Right cardiac atrium (tissue), 5 donors: ENCODE results near the gene CLEC9A. TPM values are rescaled to one million over a fixed set of nuclear protein-coding genes. Genes with fewer than 3 reads are reported as not detected.

ENCODE experiments used
- ATAC-seq, 2 donors: fragments of 200-7000 bp; cut with Tn5 transposase; one replicate each; pipeline versions ENCODE4 v1.8.0 to v1.9.1; 2020; ENCODE audit warnings: moderate library complexity in 2 of 2, mild to moderate bottlenecking in 1 of 2
- DNase-seq, 3 donors: peaks; one replicate each; pipeline ENCODE4 v3.0.0-alpha.2; 2020
- H3K27ac ChIP-seq: one replicate; pipeline ENCODE4 v1.5.1; 2013; ENCODE audit warnings: mild to moderate bottlenecking, low read length, control low read depth, moderate library complexity
- H3K27me3 ChIP-seq: one replicate; pipeline ENCODE4 v1.6.1; 2013; ENCODE audit not compliant: control insufficient read depth, insufficient read depth
- H3K4me1 ChIP-seq: one replicate; pipeline ENCODE4 v1.6.1; 2013; ENCODE audit warnings: low read length; ENCODE audit not compliant: control insufficient read depth, insufficient read depth
- H3K4me3 ChIP-seq: one replicate; pipeline ENCODE4 v1.5.1; 2013; ENCODE audit warnings: low read length, control low read depth
- H3K9me3 ChIP-seq: one replicate; pipeline ENCODE4 v1.6.1; 2013; ENCODE audit warnings: low read length; ENCODE audit not compliant: control insufficient read depth
- WGBS: extraction: QIAGEN DNeasy Blood & Tissue Kit; methylation state at CpG from one replicate; pipeline ENCODE4 v1.1.7; 2013; 5-methylcytosine and 5-hydroxymethylcytosine counted together
- intact Hi-C, 4 donors: fragments of 100-400 bp; cut with DNase I; formaldehyde crosslinking; loops; one replicate each; pipeline versions ENCODE4 v1.11.0 to v1.14.0; 2022 to 2023
- polyA plus RNA-seq: library from polyadenylated mRNA; stranded (reverse); fragments of 200-250 nt; gene quantifications from one replicate; pipeline ENCODE4 v1.2.3, GENCODE V29; 2013
- total RNA-seq, 4 donors: library from RNA; stranded (reverse); fragmentation: NEBNext Ultra II Directional; extraction: Animal tissue kit (Norgen Biotek cat#: 25700); gene quantifications; one replicate each; pipeline ENCODE4 v1.2.1, GENCODE V29; 2021
- donor health status: healthy with polysubstance abuse.
- donor health status: DM: no; HTN: yes; CAD: no.
- donor health status: DM: no; HTN: no; CAD: no.
- donor health status: DM: no; HTN: yes; CAD: no; lungs with severe emphysema.
- donor health status: DM: yes; HTN: yes; CAD: no.

CLEC9A gene
- total and polyA plus RNA-seq, 5 donors, result 0.26 TPM; not detected in 4

- H3K27ac ChIP-seq, result peak overlapping the region; percentile 79
- no peaks in the 10 kb centered on the region for H3K27me3 ChIP-seq
- no peak overlapping the region for H3K4me3 ChIP-seq
- intact Hi-C loops, result no loop called here
- no peak for ATAC-seq
- DNase-seq, result no peak
- H3K9me3 ChIP-seq, result no peaks in the 10 kb centered on the region
- WGBS, result 67% methylated on average over 4 of the region's 4 CpGs
- no peaks in the 10 kb centered on the region for H3K4me1 ChIP-seq
These were observed 36.8 kb downstream of the CLEC9A start for GRCh38 chr12:10067264-10067663.

DNA sequence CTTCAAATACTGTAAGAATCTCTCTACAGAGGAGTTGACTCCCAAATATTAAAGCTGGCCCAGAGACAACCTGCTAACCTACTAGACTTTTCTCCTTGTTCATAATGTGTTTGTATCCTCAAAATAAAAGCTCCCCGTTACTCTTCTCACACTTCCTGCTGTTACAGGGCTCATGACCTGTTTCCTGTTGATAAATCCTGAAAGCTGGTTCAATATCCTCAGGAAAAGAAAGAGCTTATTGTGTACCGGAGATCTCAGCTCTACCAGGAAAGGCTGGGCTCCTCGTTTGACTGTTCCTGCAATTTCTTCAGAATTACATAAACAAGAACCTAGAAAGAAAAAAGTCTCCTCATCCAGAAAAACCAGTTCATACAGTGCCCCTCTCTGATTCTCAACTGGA lies 37.5 kb downstream of the CLEC9A start:
- H3K4me1 ChIP-seq, result no peaks in the 10 kb centered on the region
- no peak overlapping the region for H3K27ac ChIP-seq
- H3K4me3 ChIP-seq, result no peak overlapping the region
- ATAC-seq (peak; percentile 90 to 98), DNase-seq (no peak)
- no peaks in the 10 kb centered on the region for H3K27me3 ChIP-seq
- WGBS, result 19% methylated on average over 3 of the region's 3 CpGs
- intact Hi-C loops, result no loop called here
- H3K9me3 ChIP-seq, result no peaks in the 10 kb centered on the region

- ATAC-seq, result peak; percentile 44 to 58
- DNase-seq, result no peak
- H3K4me3 ChIP-seq, result no peak overlapping the region
- no peaks in the 10 kb centered on the region for H3K27me3 ChIP-seq
- H3K4me1 ChIP-seq, result no peaks in the 10 kb centered on the region
- WGBS, result 67% methylated on average over 1 of the region's 1 CpG
- no peaks in the 10 kb centered on the region for H3K9me3 ChIP-seq
- intact Hi-C loops, result no loop called here
- peak overlapping the region; percentile 47 for H3K27ac ChIP-seq
These were observed 38.2 kb downstream of the CLEC9A start for GRCh38 chr12:10068644-10069043.

- Histone ChIP-seq H3K27me3 (no peaks in the 10 kb centered on the region), H3K9me3 (no peaks in the 10 kb centered on the region), H3K4me1 (no peaks in the 10 kb centered on the region), H3K27ac (peak overlapping the region; percentile 55), H3K4me3 (no peak overlapping the region)
- intact Hi-C loops, result no loop called here
- no peak for DNase-seq
- 50% methylated on average over 4 of the region's 4 CpGs for WGBS
- ATAC-seq, result peak; percentile 12 to 34
These were observed 38.6 kb downstream of the CLEC9A start for GRCh38 chr12:10069099-10069498.

- H3K4me3 ChIP-seq, result no peak overlapping the region
- WGBS, result 19% methylated on average over 3 of the region's 3 CpGs
- H3K9me3 ChIP-seq, result no peaks in the 10 kb centered on the region
- DNase-seq (no peak), ATAC-seq (no peak)
- H3K27ac ChIP-seq, result no peak overlapping the region
- no peaks in the 10 kb centered on the region for H3K4me1 ChIP-seq
- intact Hi-C loops, result no loop called here
- H3K27me3 ChIP-seq, result no peaks in the 10 kb centered on the region
These were observed 39.5 kb downstream of the CLEC9A start for GRCh38 chr12:10069976-10070375.

DNA sequence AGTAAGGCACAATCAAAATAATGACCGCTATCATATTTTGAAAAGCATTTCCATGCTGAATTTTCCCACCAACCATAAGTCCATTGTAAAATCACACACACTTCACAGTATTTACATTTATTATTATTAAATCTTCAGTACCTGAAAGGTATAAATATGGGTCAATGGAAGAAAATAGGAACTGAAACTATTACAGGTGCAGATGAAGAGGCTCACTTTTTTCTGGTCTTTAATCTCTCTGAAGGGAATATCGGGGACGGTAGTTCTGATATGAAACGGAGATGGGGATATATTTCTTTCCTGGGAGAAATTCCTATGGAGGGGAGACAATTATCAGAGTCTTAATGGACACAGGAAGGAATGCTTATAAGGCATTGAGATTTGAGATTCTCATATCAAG lies 39.9 kb downstream of the CLEC9A start:
- Histone ChIP-seq H3K27ac (no peak overlapping the region), H3K27me3 (no peaks in the 10 kb centered on the region)
- no peak for ATAC-seq

GRCh38 chr12:10072131-10072530 lies 41.6 kb downstream of the CLEC9A start:
- ATAC-seq, result no peak
- Histone ChIP-seq H3K4me1 (no peaks in the 10 kb centered on the region), H3K27ac (no peak overlapping the region), H3K4me3 (no peak overlapping the region), H3K27me3 (no peaks in the 10 kb centered on the region), H3K9me3 (no peaks in the 10 kb centered on the region)
- no peak for DNase-seq
- 94% methylated on average over 2 of the region's 2 CpGs for WGBS
- intact Hi-C loops, result no loop called here

More for the DNA sequence above, 39.9 kb downstream of the CLEC9A start:
- intact Hi-C loops, result no loop called here
- WGBS, result 91% methylated on average over 4 of the region's 4 CpGs
- Histone ChIP-seq H3K4me3 (no peak overlapping the region), H3K4me1 (no peaks in the 10 kb centered on the region), H3K9me3 (no peaks in the 10 kb centered on the region)
- DNase-seq, result no peak

- 95% methylated on average over 5 of the region's 5 CpGs for WGBS
- Histone ChIP-seq H3K9me3 (no peaks in the 10 kb centered on the region), H3K4me1 (no peaks in the 10 kb centered on the region), H3K27me3 (no peaks in the 10 kb centered on the region), H3K4me3 (no peak overlapping the region), H3K27ac (no peak overlapping the region)
- no peak for DNase-seq
- no peak for ATAC-seq
- intact Hi-C loops, result no loop called here
These were observed 42.8 kb downstream of the CLEC9A start for GRCh38 chr12:10073261-10073660.

DNA sequence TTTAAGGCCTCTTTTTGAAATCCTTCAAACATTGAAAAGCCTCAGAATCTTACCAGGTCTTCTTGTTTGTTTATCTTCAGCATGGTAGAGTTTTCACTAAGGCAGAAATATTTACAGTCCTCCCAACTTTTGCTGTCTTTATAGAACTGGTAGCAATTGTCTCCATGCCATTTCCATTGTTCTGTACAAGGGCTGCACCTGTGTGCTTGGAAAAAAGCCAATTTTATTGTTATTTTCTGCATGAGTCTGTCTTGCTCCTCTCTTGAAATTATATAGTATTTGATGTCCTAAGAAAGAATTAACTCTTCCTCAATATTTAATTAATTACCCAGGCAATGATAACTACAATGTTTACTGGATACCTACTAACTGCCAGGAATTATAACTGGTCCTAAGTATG lies 45.0 kb downstream of the CLEC9A start:
- no peaks in the 10 kb centered on the region for H3K4me1 ChIP-seq
- H3K27ac ChIP-seq, result no peak overlapping the region
- no peaks in the 10 kb centered on the region for H3K9me3 ChIP-seq
- H3K27me3 ChIP-seq, result no peaks in the 10 kb centered on the region
- intact Hi-C loops, result no loop called here
- no peak overlapping the region for H3K4me3 ChIP-seq
- no peak for ATAC-seq
- DNase-seq, result no peak

DNA sequence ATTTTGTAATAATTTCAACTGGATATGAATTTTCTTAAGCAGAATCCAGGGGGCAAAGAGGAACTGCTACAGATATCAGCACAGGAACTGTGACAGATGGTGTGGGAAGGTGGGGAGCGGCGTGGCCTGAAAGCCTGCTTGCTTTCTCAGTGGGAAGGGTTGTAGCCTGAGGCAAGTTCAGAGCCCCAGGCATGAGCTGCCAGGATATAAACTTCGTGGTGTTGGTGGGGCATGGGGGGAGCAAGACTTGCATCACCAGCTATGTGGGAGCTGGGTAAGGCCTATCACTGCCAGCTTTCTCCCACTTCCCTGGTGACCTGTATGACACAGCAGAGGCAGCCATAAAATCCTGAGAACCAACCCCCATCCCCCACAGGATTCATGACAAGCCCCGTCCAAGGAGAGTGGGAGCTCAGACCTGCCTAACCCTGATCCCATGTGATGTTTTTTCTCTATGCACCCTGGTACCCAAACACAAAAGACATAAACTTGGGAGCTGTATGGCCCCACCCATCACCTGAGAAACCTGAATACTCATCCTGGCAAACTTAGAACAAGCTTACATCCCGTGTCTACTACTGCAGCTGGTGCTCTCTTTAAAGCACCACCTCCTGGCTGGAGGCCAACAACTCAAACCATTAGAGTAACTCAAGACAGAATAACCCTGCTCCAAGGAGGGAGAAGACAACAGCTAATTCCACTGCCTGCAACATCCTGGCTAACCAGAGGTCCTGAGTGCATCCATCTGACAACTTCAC lies 51.8 kb downstream of the CLEC9A start:
- H3K27ac ChIP-seq, result no peak overlapping the region
- H3K27me3 ChIP-seq, result no peaks in the 10 kb centered on the region
- intact Hi-C loops, result no loop called here
- peaks cover 2% of the 10 kb centered on the region for H3K9me3 ChIP-seq
- WGBS, result 78% methylated on average over 5 of the region's 5 CpGs
- DNase-seq, result peak in 1 of 3 donors; percentile 30
- ATAC-seq, result no peak
- no peaks in the 10 kb centered on the region for H3K4me1 ChIP-seq
- no peak overlapping the region for H3K4me3 ChIP-seq

GRCh38 chr12:10084733-10085132 lies 54.3 kb downstream of the CLEC9A start:
- peaks cover 2% of the 10 kb centered on the region for H3K9me3 ChIP-seq
- no peaks in the 10 kb centered on the region for H3K4me1 ChIP-seq
- intact Hi-C loops, result no loop called here
- no peak overlapping the region for H3K27ac ChIP-seq
- ATAC-seq, result no peak
- no peak overlapping the region for H3K4me3 ChIP-seq
- 91% methylated on average over 6 of the region's 6 CpGs for WGBS
- H3K27me3 ChIP-seq, result no peaks in the 10 kb centered on the region
- DNase-seq, result no peak

DNA sequence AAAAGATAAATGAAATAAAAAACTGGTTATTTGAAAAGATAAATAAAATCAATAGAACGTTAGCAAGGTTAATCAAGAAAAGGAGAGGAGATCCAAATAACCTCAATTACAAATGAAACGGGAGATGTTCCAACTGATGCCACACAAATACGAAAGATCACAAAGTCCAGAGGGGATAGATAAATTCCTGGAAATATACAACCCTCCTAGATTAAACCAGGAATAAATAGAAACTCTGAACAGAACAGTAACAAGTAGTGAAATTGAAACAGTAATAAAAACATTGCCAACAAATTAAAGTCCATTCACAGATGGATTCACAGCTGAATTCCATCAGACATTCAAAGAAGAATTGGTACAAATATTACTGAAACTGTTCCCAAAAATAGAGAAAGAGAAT lies 55.9 kb downstream of the CLEC9A start:
- 83% methylated on average over 3 of the region's 3 CpGs for WGBS
- Histone ChIP-seq H3K27ac (no peak overlapping the region), H3K4me1 (peaks cover 2% of the 10 kb centered on the region), H3K4me3 (no peak overlapping the region), H3K9me3 (peaks cover 2% of the 10 kb centered on the region), H3K27me3 (no peaks in the 10 kb centered on the region)
- ATAC-seq, result no peak
- DNase-seq, result no peak
- intact Hi-C loops, result no loop called here
